ENCODE data around the gene TVP23C.
"Not testable (repeated sequence)": the region's sequence is repeated elsewhere in the genome, so short reads cannot be mapped to it uniquely, and the experiment has no call there.

Gene TVP23C

GRCh38 chr17:15526292-15527218 is 36.7 kb downstream of the TVP23C start:
- DNase-seq = not testable (repeated sequence)

GRCh38 chr17:15524990-15525985 is 38.0 kb downstream of the TVP23C start:
- DNase-seq = not testable (repeated sequence)

GRCh38 chr17:15516150-15516549 is 47.1 kb downstream of the TVP23C start:
- DNase-seq = no peak

- DNase-seq = no peak
These were observed 48.8 kb downstream of the TVP23C start for GRCh38 chr17:15514469-15514868.

GRCh38 chr17:15513856-15514459 is 49.3 kb downstream of the TVP23C start:
- no peak for DNase-seq

- DNase-seq = no peak
These were observed 50.1 kb downstream of the TVP23C start for GRCh38 chr17:15513058-15513791.

GRCh38 chr17:15512071-15512709 is 51.1 kb downstream of the TVP23C start:
- no peak for DNase-seq

- DNase-seq = no peak
These were observed 52.1 kb downstream of the TVP23C start for GRCh38 chr17:15511142-15511541.

GRCh38 chr17:15510361-15510760 is 52.9 kb downstream of the TVP23C start:
- no peak for DNase-seq

GRCh38 chr17:15509095-15509494 is 54.2 kb downstream of the TVP23C start:
- no peak for DNase-seq

- DNase-seq = no peak
These were observed 54.8 kb downstream of the TVP23C start for GRCh38 chr17:15508466-15508865.

- DNase-seq = no peak
These were observed 55.4 kb downstream of the TVP23C start for GRCh38 chr17:15507896-15508295.

GRCh38 chr17:15507001-15507400 is 56.3 kb downstream of the TVP23C start:
- no peak for DNase-seq

- not testable (repeated sequence) for DNase-seq
These were observed 57.6 kb downstream of the TVP23C start for GRCh38 chr17:15505708-15506107.

- DNase-seq = no peak
These were observed 59.6 kb downstream of the TVP23C start for GRCh38 chr17:15503731-15504130.

GRCh38 chr17:15502369-15503112 is 60.7 kb downstream of the TVP23C start:
- no peak for DNase-seq

GRCh38 chr17:15501793-15502192 is 61.5 kb downstream of the TVP23C start:
- DNase-seq = no peak

- no peak for DNase-seq
These were observed 62.0 kb downstream of the TVP23C start for GRCh38 chr17:15501282-15501681.

- DNase-seq = no peak
These were observed 65.2 kb downstream of the TVP23C start for GRCh38 chr17:15498107-15498506.

GRCh38 chr17:15496735-15497670 is 66.3 kb downstream of the TVP23C start:
- no peak for DNase-seq
